Activated effector memory CD4-positive, alpha-beta T cell treated with Interleukin-2 at 50 U/mL for 16 hours (primary cell): Measurements from ENCODE around the gene NFYA.
A peak's percentile ranks its signal among the peaks of the same experiment; 100 is the strongest.
"Not testable (repeated sequence)": the region's sequence is repeated elsewhere in the genome, so short reads cannot be mapped to it uniquely, and the experiment has no call there.

ENCODE experiments used
- DNase-seq: peaks from one replicate; pipeline ENCODE4 v3.0.0-alpha.2; 2020

NFYA gene

GRCh38 chr6:41073968-41074691 lies 1.4 kb downstream of the NFYA start:
- no peak for DNase-seq

- DNase-seq, result no peak
Measured at GRCh38 chr6:41074692-41075436, 2.1 kb downstream of the NFYA start.

GRCh38 chr6:41075651-41076626 lies 3.2 kb downstream of the NFYA start:
- DNase-seq, result no peak

DNA sequence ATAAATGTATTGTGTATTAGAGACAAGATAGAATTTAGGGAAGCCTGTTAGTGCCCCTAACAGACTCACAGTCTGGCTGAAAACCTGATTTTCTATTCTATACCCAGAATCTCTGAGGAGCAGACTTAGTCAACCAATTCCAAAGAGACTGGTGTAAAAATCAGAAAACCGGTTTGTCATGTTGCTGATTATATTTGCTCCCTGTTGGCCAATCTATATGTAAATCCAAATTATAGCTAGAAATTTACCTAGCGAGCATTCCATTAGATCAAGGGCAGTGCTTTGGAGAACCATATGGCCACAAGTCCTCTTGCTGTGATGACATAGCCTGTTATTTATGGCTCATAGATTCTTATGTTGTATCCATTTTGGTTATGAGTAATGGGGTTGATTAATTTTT lies 4.8 kb downstream of the NFYA start:
- no peak for DNase-seq

DNA sequence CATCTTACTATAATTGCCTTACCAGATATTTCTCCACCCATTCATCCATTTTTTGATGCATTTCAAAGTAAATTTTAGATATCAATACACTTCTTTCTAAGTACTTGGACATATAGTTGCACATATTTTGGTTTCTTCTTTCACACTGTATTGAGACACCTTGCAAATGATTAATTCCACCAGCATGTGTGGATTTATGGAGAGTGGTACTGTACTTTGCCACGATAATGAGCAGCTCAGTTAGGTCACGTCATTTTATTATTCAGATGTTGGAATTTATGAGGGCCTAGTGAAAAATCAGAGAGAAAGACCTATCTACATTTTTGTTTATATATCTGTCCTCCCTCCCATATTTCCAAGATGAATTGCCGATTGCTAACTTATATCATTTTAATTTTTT lies 5.3 kb downstream of the NFYA start:
- no peak for DNase-seq

DNA sequence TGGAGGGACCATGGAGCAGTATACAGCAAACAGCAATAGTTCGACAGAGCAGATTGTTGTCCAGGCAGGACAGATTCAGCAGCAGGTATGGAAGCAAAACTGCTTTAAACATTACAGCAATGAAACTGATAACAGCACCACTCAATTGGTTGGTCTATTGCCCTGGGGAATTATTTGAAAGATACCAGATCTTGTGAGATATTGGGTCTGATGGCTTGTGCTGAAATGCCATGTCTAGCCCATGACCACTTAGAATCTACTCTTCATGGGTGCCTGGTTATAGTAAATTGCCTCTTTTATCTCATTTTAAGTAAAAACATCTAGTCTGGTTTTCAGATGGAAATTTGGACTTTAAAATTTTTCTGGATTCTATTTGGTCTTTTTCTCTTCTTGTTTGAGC lies 6.3 kb downstream of the NFYA start:
- no peak for DNase-seq

DNA sequence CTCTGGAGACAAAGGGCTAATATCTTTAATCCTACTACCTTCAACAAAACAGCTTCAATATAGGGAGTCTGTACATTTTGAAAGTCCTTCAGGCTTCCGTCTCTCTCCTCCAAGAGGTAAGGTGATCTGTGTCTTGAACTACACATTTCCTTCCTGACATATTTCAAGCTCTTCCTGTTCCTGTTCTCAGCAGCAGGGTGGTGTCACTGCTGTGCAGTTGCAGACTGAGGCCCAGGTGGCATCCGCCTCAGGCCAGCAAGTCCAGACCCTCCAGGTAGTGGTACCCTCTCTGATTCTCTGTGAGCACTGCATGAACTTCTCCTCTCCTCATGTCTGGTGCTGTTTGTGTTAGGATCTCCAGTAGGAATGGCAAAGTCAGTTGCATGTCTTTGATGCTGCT lies 7.8 kb downstream of the NFYA start:
- peak; percentile 14 for DNase-seq

GRCh38 chr6:41083072-41083471 lies 10.3 kb downstream of the NFYA start:
- no peak for DNase-seq

DNA sequence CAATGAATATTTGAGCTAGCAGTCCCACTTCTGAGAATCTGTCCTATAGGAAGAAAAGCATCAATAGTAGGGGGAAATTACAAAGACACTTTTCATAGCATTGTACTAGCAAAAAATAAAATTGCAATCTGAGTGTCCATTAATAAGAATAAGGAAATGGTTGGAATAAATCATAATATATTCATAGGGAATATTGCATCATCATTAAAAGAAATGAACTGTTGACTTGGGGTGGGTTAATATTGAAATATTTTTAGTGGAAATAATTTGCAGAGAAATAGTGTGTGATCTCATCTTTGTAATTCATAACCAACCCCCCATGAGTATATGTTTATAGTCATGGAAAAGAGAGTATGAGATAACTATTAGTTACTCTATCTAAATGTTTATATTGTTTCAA lies 12.4 kb downstream of the NFYA start:
- no peak for DNase-seq

DNA sequence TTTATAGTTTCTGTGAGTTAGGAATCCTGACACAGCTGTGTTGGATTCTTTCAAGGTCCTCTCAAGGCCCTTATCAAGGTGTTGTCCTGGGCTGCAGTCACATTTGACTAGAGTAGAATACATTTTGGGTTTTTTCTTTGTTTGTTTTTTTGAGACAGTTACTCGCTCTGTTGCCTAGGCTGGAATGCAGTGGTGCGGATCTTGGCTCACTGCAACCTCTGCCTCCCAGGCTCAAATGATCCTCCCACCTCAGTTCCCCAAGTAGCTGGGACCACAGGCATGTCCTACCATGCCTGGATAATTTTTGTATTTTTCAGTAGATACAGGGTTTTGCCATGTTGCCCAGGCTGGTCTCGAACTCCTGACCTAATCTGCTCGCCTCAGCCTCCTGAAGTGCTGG lies 15.7 kb downstream of the NFYA start:
- DNase-seq, result no peak

DNA sequence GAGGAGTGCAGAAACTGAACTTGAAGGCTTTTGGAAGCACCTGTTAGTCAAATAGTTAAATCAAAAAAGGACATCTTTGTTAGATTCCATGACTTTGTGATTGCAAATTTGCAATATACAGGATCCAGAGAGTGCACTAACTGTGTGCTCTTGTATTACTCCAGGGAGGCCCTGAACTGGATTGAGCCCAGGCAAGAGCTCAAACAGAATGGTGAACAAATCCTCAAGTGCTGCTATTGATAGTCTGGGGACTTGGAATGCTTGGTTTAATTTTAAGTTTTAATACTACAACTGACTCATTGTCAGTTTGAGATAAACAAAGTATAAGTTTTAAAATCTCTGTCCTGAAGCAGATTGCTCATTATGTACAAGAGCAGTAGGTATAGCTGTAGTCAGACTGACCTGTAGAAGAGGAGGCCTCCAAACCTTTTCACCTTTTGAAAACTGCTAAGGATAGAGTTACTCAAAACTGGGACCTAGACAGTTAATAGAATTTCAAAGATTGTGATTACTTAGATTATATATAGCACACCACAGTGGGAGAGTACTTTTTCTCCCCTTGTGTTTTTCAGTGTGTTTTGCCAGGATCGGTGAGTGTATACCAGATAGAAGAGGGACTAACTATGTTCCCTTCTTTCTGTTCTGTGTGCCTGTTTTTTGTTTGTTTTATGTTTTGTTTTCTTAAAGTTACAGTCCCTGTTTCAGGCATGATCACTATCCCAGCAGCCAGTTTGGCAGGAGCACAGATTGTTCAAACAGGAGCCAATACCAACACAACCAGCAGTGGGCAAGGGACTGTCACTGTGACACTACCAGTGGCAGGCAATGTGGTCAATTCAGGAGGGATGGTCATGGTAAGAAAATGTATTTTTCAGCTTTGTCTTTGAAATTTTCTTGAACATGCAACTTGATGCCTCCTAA lies 18.3 kb downstream of the NFYA start:
- no peak for DNase-seq

GRCh38 chr6:41092421-41093140 lies 19.8 kb downstream of the NFYA start:
- no peak for DNase-seq

- DNase-seq, result no peak
Measured at GRCh38 chr6:41093729-41094128, 21.0 kb downstream of the NFYA start.

DNA sequence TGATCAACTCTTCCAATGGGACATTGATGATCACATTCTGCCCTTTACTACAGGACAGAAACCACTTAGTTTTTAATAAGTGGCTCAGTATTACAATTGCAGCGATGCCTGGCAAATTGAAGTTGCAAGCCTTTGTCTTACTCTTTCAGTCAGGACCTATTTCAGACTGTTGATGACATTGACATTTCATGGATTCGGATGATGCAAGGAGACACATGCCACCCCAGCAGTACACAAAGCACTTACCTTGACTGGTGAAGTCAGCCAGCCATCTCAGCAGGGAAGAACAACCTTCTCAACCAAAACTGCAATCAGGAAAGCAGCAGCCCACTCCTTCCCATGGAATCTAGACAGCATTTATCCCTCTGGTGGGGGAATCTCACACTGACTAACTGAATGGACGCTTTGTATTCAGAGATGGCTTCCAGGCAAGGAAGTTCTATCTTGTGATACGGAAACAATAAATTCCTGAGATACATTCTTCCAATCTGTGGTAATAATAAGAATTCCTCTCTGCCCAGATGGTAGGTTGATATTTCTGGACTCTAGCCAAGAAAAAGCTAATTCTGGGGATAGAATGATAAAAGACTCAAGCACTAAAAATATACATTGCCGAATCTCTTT lies 24.8 kb downstream of the NFYA start:
- no peak for DNase-seq

DNA sequence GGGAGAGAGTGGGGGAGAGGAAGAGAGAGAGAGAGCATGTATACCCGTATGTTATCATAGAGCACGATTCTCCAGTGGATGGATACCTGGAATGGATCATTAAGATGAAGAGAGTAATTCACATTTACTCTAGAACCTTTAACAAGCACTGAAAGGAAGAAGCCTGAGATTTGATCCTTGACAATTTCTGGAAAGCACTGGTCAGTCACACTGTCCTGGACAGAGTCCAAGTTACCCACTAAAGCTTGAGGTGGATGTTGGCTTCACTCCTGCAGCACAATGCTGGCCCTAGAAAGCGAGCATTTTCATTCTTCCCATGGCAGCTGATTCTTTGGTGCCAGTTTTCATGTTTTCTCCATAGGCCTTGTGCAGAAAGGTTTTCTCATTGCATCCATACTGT lies 25.6 kb downstream of the NFYA start:
- no peak for DNase-seq

DNA sequence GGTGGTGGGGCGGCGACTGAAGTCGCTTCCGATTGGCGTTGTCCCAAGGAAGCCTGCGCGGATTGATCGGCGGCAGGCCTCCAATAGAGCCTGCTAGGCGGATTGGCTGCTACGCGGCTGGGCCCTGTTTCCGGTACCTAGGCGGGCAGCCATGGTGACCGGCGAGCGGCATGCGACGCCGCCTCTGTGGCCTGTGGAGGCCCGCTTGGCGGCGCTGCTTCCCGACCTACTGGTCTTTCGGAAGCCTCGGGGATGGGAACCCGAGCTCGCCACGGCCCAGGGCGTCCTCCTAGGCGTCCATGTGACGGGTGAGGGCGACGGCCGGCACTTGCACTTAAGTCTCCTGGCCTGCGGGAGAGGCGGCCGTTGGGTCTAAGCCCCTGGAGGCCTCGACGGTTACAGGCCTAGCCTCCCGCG lies 28.1 kb downstream of the NFYA start:
- peak; percentile 15 for DNase-seq

DNA sequence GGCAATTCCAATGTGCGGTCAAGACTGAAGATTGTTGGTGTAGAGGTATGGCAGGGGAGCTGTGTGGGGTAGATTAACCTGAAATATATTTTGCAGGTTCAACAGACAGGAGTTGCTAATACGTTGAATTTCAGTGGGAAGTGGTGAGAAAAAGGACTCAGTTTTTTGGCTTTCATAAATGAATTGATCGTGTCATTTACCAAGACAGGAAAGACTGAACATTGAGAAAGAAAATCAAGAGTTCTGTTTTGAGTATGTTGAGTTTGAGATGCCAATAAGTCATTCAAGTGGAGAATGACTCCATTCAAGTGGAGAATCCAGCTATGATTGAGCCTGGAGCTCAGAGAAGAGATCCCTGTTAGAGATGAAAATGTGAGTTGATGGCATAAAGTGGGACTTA lies 31.1 kb downstream of the NFYA start:
- no peak for DNase-seq

DNA sequence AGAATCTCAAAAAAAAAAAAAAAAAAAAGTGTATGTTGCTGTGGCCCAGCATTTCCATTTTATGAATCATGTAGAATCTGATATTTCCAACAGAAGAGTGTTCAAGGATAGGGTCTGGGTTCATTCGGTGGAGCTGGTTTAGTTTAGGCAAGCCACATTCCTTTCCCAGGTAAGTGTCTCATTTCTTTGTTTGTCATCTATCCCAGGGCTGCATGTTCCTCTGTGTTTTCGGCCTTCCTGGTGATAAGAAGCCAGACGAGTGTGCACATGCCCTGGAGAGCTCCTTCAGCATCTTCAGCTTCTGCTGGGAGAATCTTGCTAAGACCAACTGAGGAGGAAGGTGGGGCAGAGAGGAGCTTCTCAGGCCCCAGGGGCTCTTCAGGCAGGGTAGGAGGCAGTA lies 38.2 kb downstream of the NFYA start:
- DNase-seq, result no peak

GRCh38 chr6:41115027-41115426 lies 42.3 kb downstream of the NFYA start:
- not testable (repeated sequence) for DNase-seq

DNA sequence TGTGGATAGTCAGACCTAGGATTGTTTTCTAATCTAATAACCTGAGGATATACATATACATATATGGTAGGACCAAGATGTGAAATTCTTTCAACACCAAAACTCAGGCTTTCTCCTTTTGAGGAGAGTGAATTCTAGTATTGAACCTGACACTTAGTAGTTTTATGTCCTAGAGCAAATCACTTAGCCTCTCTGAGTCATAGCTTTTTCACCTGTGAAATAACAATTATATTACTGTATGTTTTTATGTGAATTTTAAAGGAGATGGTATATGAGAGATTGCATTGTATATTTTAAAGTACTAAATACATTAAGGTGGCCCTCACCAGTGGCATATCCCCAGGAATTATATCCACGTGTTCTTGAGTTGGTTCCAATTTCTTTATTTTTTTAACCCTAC lies 46.7 kb downstream of the NFYA start:
- no peak for DNase-seq

GRCh38 chr6:41120058-41120457 lies 47.3 kb downstream of the NFYA start:
- DNase-seq, result no peak
